ENCODE results near the gene SDK1. TPM values are rescaled to one million over a fixed set of nuclear protein-coding genes. Genes with fewer than 3 reads are reported as not detected.

Gene SDK1
- total and polyA plus RNA-seq, 2 experiments from 2014 or later = not detected

- no peaks in the 10 kb centered on the region for H3K9me2 ChIP-seq (ENCODE audit: insufficient read depth)
- H4K20me1 ChIP-seq (ENCODE audit: insufficient read depth) = no peaks in the 10 kb centered on the region
- no peak for TF ChIP-seq EZH2phosphoT487 (IDR thresholded peaks at IDR 0.05; ENCODE audit: insufficient read depth, low read depth)
- TF ChIP-seq EZH2 (IDR thresholded peaks at IDR 0.05; ENCODE audit: insufficient read depth, poor library complexity, severe bottlenecking) = no peak
- H3K27me3 ChIP-seq (replicated peaks; ENCODE audit: insufficient read depth) = no peaks in the 10 kb centered on the region
- H3K9ac ChIP-seq = no peak overlapping the region
- no peak overlapping the region for H3K27ac ChIP-seq
- no peaks in the 10 kb centered on the region for H3F3A ChIP-seq (ENCODE audit: insufficient read depth)
- in situ Hi-C loops (cut with MboI) = no loop called here
- H2AFZ ChIP-seq = no peak overlapping the region
- H3K36me3 ChIP-seq (ENCODE audit: low read depth) = no peaks in the 10 kb centered on the region
- no peaks in the 10 kb centered on the region for H3K79me2 ChIP-seq (ENCODE audit: insufficient read depth)
- no peaks in the 10 kb centered on the region for H3K9me3 ChIP-seq (ENCODE audit: low read depth)
- no peak overlapping the region for H3K4me3 ChIP-seq
- no peak for DNase-seq
- H3K4me2 ChIP-seq (ENCODE audit: unreplicated experiment) = no peak overlapping the region
- 41 to 46% methylated on average over 2 of the region's 2 CpGs for WGBS, 2 experiments (ENCODE audit: low coverage in 1 of 2, low lambda C conversion rate in 2 of 2, missing lambda C conversion rate in 2 of 2)
- H3K4me1 ChIP-seq (ENCODE audit: insufficient read depth) = no peaks in the 10 kb centered on the region
Measured at GRCh38 chr7:3668743-3669142, 367.7 kb downstream of the SDK1 start.

- H3K4me3 ChIP-seq = no peak overlapping the region
- no peak overlapping the region for H3K27ac ChIP-seq
- H2AFZ ChIP-seq = no peak overlapping the region
- in situ Hi-C loops (cut with MboI) = no loop called here
- H3K9me2 ChIP-seq (ENCODE audit: insufficient read depth) = no peaks in the 10 kb centered on the region
- no peaks in the 10 kb centered on the region for H3K9me3 ChIP-seq (ENCODE audit: low read depth)
- H3K79me2 ChIP-seq (ENCODE audit: insufficient read depth) = no peaks in the 10 kb centered on the region
- H3K27me3 ChIP-seq (replicated peaks; ENCODE audit: insufficient read depth) = no peaks in the 10 kb centered on the region
- H3K36me3 ChIP-seq (ENCODE audit: low read depth) = no peaks in the 10 kb centered on the region
- TF ChIP-seq EZH2 (IDR thresholded peaks at IDR 0.05; ENCODE audit: insufficient read depth, poor library complexity, severe bottlenecking) (no peak), EZH2phosphoT487 (IDR thresholded peaks at IDR 0.05; ENCODE audit: insufficient read depth, low read depth) (no peak)
- H4K20me1 ChIP-seq (ENCODE audit: insufficient read depth) = no peaks in the 10 kb centered on the region
- no peak for DNase-seq
- H3F3A ChIP-seq (ENCODE audit: insufficient read depth) = no peaks in the 10 kb centered on the region
- no peaks in the 10 kb centered on the region for H3K4me1 ChIP-seq (ENCODE audit: insufficient read depth)
- H3K4me2 ChIP-seq (ENCODE audit: unreplicated experiment) = no peak overlapping the region
- WGBS, 2 experiments (ENCODE audit: low coverage in 1 of 2, low lambda C conversion rate in 2 of 2, missing lambda C conversion rate in 2 of 2) = 31 to 33% methylated on average over 4 of the region's 4 CpGs
- H3K9ac ChIP-seq = no peak overlapping the region
Measured at GRCh38 chr7:3670898-3671297, 369.8 kb downstream of the SDK1 start.

- no peak overlapping the region for H3K4me3 ChIP-seq
- 47 to 56% methylated on average over 5 of the region's 5 CpGs for WGBS, 2 experiments (ENCODE audit: low coverage in 1 of 2, low lambda C conversion rate in 2 of 2, missing lambda C conversion rate in 2 of 2)
- H3K27ac ChIP-seq = no peak overlapping the region
- no peak for DNase-seq
- no peaks in the 10 kb centered on the region for H3F3A ChIP-seq (ENCODE audit: insufficient read depth)
- no peak overlapping the region for H2AFZ ChIP-seq
- H3K36me3 ChIP-seq (ENCODE audit: low read depth) = no peaks in the 10 kb centered on the region
- TF ChIP-seq EZH2phosphoT487 (IDR thresholded peaks at IDR 0.05; ENCODE audit: insufficient read depth, low read depth) = no peak
- no peak for TF ChIP-seq EZH2 (IDR thresholded peaks at IDR 0.05; ENCODE audit: insufficient read depth, poor library complexity, severe bottlenecking)
- no peaks in the 10 kb centered on the region for H3K27me3 ChIP-seq (replicated peaks; ENCODE audit: insufficient read depth)
- no peak overlapping the region for H3K4me2 ChIP-seq (ENCODE audit: unreplicated experiment)
- in situ Hi-C loops (cut with MboI) = no loop called here
- H4K20me1 ChIP-seq (ENCODE audit: insufficient read depth) = no peaks in the 10 kb centered on the region
- H3K4me1 ChIP-seq (ENCODE audit: insufficient read depth) = no peaks in the 10 kb centered on the region
- H3K9ac ChIP-seq = no peak overlapping the region
- no peaks in the 10 kb centered on the region for H3K9me3 ChIP-seq (ENCODE audit: low read depth)
- no peaks in the 10 kb centered on the region for H3K9me2 ChIP-seq (ENCODE audit: insufficient read depth)
- no peaks in the 10 kb centered on the region for H3K79me2 ChIP-seq (ENCODE audit: insufficient read depth)
Measured at GRCh38 chr7:3673524-3673923, 372.5 kb downstream of the SDK1 start.

GRCh38 chr7:3678314-3678810 is 377.3 kb downstream of the SDK1 start:
- Histone ChIP-seq H3K9ac (no peak overlapping the region), H4K20me1 (ENCODE audit: insufficient read depth) (no peaks in the 10 kb centered on the region), H3K36me3 (ENCODE audit: low read depth) (no peaks in the 10 kb centered on the region), H3K4me3 (no peak overlapping the region), H3K4me2 (ENCODE audit: unreplicated experiment) (no peak overlapping the region), H3K27me3 (replicated peaks; ENCODE audit: insufficient read depth) (no peaks in the 10 kb centered on the region), H2AFZ (no peak overlapping the region), H3F3A (ENCODE audit: insufficient read depth) (no peaks in the 10 kb centered on the region), H3K27ac (no peak overlapping the region), H3K9me2 (ENCODE audit: insufficient read depth) (no peaks in the 10 kb centered on the region), H3K79me2 (ENCODE audit: insufficient read depth) (no peaks in the 10 kb centered on the region), H3K4me1 (ENCODE audit: insufficient read depth) (no peaks in the 10 kb centered on the region), H3K9me3 (ENCODE audit: low read depth) (no peaks in the 10 kb centered on the region)
- 34 to 39% methylated on average over 4 of the region's 4 CpGs for WGBS, 2 experiments (ENCODE audit: low coverage in 1 of 2, low lambda C conversion rate in 2 of 2, missing lambda C conversion rate in 2 of 2)
- TF ChIP-seq EZH2phosphoT487 (IDR thresholded peaks at IDR 0.05; ENCODE audit: insufficient read depth, low read depth) (no peak), EZH2 (IDR thresholded peaks at IDR 0.05; ENCODE audit: insufficient read depth, poor library complexity, severe bottlenecking) (no peak)
- in situ Hi-C loops (cut with MboI) = no loop called here
- DNase-seq = no peak

All from GM23248 (cell line).